Neural progenitor cell (in vitro differentiated cells): ENCODE data around the gene SIVA1.

Experiments used
- EZH2 ChIP-seq: fragments of 200-600 bp; sonication (generic); IDR thresholded peaks from 2 replicates; pipeline ENCODE4 v1.6.1; 2017; ENCODE audit warnings: antibody characterized with exemption, mild to moderate bottlenecking, moderate library complexity
- EZH2phosphoT487 ChIP-seq: fragments of 200-600 bp; sonication (generic); IDR thresholded peaks from 2 replicates; pipeline ENCODE4 v1.6.1; 2017; ENCODE audit warnings: antibody characterized with exemption
- TF ChIP-seq, protein P1 (sequence below): fragments of 200-600 bp; sonication (generic); IDR thresholded peaks from 2 replicates; pipeline ENCODE4 v1.5.1; 2017; ENCODE audit warnings: antibody characterized with exemption, mild to moderate bottlenecking

DNA sequence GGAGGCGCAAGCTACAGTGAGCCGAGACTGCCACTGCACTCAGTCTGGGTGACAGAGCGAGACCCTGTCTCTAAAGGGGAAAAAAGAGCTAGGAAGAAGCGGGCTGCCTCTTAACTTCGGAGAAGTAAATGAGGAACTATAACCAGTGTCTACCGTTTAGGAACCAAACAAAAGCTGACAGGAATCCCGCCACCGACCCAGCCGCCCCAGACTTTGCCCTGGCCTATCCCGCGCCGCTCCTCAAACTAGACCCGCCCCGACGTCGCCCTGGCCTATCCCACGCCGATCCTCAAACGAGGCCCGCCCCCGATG lies 568 bp upstream of the SIVA1 start:
- TF ChIP-seq, protein P1, sequence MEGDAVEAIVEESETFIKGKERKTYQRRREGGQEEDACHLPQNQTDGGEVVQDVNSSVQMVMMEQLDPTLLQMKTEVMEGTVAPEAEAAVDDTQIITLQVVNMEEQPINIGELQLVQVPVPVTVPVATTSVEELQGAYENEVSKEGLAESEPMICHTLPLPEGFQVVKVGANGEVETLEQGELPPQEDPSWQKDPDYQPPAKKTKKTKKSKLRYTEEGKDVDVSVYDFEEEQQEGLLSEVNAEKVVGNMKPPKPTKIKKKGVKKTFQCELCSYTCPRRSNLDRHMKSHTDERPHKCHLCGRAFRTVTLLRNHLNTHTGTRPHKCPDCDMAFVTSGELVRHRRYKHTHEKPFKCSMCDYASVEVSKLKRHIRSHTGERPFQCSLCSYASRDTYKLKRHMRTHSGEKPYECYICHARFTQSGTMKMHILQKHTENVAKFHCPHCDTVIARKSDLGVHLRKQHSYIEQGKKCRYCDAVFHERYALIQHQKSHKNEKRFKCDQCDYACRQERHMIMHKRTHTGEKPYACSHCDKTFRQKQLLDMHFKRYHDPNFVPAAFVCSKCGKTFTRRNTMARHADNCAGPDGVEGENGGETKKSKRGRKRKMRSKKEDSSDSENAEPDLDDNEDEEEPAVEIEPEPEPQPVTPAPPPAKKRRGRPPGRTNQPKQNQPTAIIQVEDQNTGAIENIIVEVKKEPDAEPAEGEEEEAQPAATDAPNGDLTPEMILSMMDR = no peak
- TF ChIP-seq EZH2 (no peak), EZH2phosphoT487 (no peak)
